Measurements from ENCODE around the gene KIAA1755. TPM values are rescaled to one million over a fixed set of nuclear protein-coding genes. Genes with fewer than 3 reads are reported as not detected.

Gene KIAA1755
- total RNA-seq, 1 donor from 2014 or later: not detected

GRCh38 chr20:38267296-38267695 is 6.8 kb upstream of the KIAA1755 start:
- FAIRE-seq (no peak), DNase-seq (ENCODE audit: low read depth) (no peak)
- H3K4me3 ChIP-seq (ENCODE audit: low read depth, low read length): no peak overlapping the region
- no peak for TF ChIP-seq CTCF (IDR thresholded peaks at IDR 0.05; ENCODE audit: insufficient read depth, low read length, severe bottlenecking)
- H3K36me3 ChIP-seq (ENCODE audit: control insufficient read depth, insufficient read depth, low read length): no peaks in the 10 kb centered on the region
- no peaks in the 10 kb centered on the region for H3K27me3 ChIP-seq (ENCODE audit: control insufficient read depth, insufficient read depth, low read length)

DNA sequence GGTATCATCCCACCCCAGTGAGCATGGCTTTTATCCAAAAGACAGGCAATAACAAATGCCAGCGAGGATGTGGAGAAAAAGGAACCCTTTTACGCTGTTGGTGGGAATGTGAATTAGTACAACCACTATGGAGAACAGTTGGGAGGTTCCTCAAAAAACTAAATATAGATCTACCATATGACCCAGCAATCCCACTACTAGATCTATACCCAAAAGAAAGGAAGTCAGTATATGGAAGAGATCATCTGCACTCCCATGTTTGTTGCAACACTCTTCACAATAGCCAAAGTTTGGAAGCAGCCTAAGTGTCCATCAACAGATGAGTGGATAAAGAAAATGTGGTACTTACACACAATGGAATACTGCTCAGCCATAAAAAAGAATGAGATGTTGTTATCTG is 5.9 kb upstream of the KIAA1755 start:
- no peak overlapping the region for H3K4me3 ChIP-seq (ENCODE audit: low read depth, low read length)
- FAIRE-seq (no peak), DNase-seq (ENCODE audit: low read depth) (no peak)
- no peak for TF ChIP-seq CTCF (IDR thresholded peaks at IDR 0.05; ENCODE audit: insufficient read depth, low read length, severe bottlenecking)
- no peaks in the 10 kb centered on the region for H3K36me3 ChIP-seq (ENCODE audit: control insufficient read depth, insufficient read depth, low read length)
- no peaks in the 10 kb centered on the region for H3K27me3 ChIP-seq (ENCODE audit: control insufficient read depth, insufficient read depth, low read length)

DNA sequence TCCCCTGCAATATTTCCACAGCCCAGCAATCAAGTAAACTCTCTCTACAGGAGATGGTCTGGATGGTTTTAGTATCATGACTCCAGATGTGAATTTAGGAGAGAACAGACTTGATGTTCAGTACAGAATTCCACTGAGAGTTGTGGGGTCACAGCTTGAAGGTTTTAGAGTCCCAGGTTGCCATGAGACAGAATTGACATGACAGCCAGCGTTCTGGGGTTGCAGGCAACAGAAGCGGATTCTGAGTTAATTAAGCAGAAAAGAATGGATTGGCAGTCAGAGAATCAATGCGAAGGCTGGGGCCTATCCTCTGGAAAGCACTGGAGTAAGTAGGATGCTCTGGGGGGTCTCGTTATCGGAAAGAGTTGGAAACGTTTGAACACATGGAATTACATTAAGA is 2.4 kb upstream of the KIAA1755 start:
- Histone ChIP-seq H3K4me3 (ENCODE audit: low read depth, low read length) (no peak overlapping the region), H3K27me3 (ENCODE audit: control insufficient read depth, insufficient read depth, low read length) (peaks cover 12% of the 10 kb centered on the region), H3K36me3 (ENCODE audit: control insufficient read depth, insufficient read depth, low read length) (no peaks in the 10 kb centered on the region)
- TF ChIP-seq CTCF (IDR thresholded peaks at IDR 0.05; ENCODE audit: insufficient read depth, low read length, severe bottlenecking): no peak
- no peak for FAIRE-seq
- DNase-seq (ENCODE audit: low read depth): no peak

GRCh38 chr20:38261054-38261390 is 487 bp upstream of the KIAA1755 start:
- no peak for DNase-seq (ENCODE audit: low read depth)
- TF ChIP-seq CTCF (IDR thresholded peaks at IDR 0.05; ENCODE audit: insufficient read depth, low read length, severe bottlenecking): no peak
- H3K4me3 ChIP-seq (ENCODE audit: low read depth, low read length): no peak overlapping the region
- H3K36me3 ChIP-seq (ENCODE audit: control insufficient read depth, insufficient read depth, low read length): no peaks in the 10 kb centered on the region
- H3K27me3 ChIP-seq (ENCODE audit: control insufficient read depth, insufficient read depth, low read length): peaks cover 12% of the 10 kb centered on the region
- FAIRE-seq: no peak

DNA sequence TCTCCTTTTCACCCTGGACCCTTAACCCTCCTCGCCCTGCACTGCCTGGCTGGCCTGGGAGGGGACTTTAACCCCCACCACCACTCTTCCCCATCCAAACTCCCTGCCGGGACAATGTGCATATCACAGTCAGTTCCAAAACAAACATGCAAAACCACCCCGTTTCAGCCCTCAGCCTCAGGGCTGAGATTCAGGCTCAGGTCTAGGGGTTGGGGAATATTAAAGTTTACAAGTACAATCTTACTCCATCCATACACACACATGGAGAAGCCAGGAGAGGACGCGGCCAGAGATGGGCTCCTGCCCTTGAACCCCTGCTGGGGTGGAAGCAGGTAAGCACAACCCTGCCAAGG is 534 bp downstream of the KIAA1755 start:
- peaks cover 12% of the 10 kb centered on the region for H3K27me3 ChIP-seq (ENCODE audit: control insufficient read depth, insufficient read depth, low read length)
- no peaks in the 10 kb centered on the region for H3K36me3 ChIP-seq (ENCODE audit: control insufficient read depth, insufficient read depth, low read length)
- no peak for FAIRE-seq
- H3K4me3 ChIP-seq (ENCODE audit: low read depth, low read length): no peak overlapping the region
- TF ChIP-seq CTCF (IDR thresholded peaks at IDR 0.05; ENCODE audit: insufficient read depth, low read length, severe bottlenecking): no peak
- DNase-seq (ENCODE audit: low read depth): no peak

DNA sequence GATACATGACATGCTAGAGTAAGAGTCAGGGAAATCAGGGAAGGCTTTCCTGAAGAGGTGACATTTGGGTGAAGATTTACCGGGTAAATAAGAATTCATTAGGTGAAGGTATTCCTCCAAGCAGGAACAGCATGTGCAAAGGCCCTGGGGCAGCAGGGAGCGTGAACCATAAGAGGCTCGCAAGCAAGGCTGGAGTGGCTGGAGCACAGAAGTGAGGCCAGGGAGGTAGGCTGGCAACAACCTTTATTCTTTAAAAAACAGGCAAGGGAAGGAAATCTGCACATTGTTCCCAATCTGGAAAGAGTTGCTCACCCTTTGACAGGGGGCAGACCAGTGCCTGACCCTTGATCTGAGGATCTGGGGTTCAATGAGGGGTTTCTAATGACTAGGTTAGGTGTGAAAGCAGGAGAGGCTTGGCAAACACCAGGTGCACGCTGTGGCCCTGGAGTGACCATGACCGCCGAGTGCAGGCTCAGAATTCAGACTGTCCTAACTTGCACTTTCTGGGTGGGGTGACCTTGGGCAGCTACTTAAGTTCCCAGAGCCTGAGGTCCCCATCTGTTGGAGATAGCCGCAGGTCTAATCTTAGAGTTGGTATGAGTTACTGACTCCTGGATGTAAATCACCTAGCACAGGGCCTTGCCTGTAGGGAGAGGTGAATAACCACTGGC is 1.9 kb downstream of the KIAA1755 start:
- no peak for TF ChIP-seq CTCF (IDR thresholded peaks at IDR 0.05; ENCODE audit: insufficient read depth, low read length, severe bottlenecking)
- Histone ChIP-seq H3K4me3 (ENCODE audit: low read depth, low read length) (no peak overlapping the region), H3K36me3 (ENCODE audit: control insufficient read depth, insufficient read depth, low read length) (no peaks in the 10 kb centered on the region), H3K27me3 (ENCODE audit: control insufficient read depth, insufficient read depth, low read length) (peaks cover 12% of the 10 kb centered on the region)
- DNase-seq (ENCODE audit: low read depth): no peak
- FAIRE-seq: no peak

Measured in bronchial epithelial cell (primary cell).